ENCODE measurements around the gene KRT79.

The KRT79 gene

DNA sequence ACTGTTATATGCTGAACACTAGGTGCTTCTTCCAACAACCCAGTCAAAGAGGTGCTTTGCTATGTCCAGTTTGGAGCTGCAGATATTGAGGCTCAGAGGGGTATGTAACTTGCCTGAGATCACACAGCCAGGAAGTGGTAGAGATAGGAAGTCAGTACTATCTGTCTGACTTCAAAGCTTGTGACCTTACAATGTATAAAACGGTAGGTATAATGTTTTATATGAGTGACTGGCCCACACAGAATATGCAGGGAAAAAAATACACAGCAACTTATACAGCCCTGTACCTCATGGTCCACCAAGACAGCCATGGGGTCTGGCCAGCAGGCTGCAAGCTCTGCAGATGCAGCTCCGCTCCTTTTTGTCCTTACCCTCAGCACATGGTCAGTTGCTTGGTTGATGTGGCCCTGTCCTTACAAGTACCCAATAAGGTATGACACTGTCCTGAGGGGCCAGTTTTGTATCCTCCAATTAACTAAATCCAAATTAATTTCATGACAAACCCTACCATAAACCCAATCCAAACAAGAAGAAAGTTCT lies 16.3 kb downstream of the KRT79 start:
- no peak for DNase-seq

GRCh38 chr12:52817003-52817698 lies 17.0 kb downstream of the KRT79 start:
- DNase-seq: no peak

GRCh38 chr12:52815676-52816588 lies 18.2 kb downstream of the KRT79 start:
- no peak for DNase-seq

DNA sequence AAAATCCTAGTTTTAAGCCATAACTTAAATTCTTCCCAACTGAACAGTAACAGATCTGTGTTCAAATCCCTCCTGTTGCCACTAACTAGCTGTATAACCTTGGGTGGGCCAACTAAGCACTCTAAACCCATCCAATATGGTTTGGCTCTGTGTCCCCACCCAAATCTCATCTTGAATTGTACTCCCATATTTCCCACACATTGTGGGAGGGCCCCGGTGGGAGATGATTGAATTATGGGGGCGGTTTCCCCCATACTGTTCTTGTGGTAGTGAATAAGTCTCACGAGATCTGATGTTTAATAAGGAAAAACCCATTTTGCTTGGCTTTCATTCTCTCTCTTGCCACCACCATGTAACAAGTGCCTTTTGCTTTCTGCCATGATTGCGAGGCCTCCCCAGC lies 18.9 kb downstream of the KRT79 start:
- no peak for DNase-seq

- no peak for DNase-seq
These were observed 19.4 kb downstream of the KRT79 start for GRCh38 chr12:52814710-52815155.

DNA sequence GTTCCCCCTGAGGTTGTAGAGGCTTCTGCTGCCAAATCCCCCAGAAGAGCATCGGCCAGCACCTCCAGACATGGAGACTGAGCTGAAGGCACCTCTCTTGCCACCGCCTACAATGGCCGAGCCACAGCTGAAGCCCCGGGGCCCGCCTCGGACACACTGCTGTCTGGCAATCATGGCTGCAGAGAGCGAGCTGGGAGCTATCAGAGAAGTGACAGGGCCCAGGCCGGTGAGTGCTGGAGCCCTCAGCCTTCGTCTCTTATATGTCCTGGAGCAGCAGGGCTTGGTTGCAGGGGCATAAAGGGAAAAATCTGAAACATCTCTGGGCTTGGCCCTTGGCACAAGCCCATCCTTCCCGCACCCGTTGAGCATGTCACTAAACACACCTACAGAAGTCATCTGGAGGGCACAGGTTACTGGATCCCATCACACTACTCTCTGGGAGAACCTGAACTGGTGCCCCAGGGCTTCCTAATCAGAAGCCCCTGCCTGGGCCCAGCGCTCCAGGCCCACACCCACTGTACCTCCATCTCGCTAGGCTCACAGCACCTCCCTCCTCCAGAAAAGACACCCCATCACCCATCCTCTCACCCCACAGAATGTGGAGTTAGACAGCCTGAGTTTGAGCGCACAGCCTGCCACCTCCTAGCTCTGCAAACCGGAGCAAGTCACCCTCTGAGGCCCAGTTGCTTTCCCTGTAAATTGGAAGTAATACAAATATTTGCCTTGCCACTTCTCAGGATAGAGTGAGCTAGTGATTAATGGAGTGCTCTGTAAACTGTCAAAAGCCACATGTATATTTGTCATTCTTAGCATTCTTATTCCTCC lies 20.0 kb downstream of the KRT79 start, which contains the start of gene KRT4:
KRT4 (minus strand) TSS at position 232 of the 825 bp plus-strand sequence; CDS start at position 174, 58 bp downstream.
- peak; percentile 75 for DNase-seq

DNA sequence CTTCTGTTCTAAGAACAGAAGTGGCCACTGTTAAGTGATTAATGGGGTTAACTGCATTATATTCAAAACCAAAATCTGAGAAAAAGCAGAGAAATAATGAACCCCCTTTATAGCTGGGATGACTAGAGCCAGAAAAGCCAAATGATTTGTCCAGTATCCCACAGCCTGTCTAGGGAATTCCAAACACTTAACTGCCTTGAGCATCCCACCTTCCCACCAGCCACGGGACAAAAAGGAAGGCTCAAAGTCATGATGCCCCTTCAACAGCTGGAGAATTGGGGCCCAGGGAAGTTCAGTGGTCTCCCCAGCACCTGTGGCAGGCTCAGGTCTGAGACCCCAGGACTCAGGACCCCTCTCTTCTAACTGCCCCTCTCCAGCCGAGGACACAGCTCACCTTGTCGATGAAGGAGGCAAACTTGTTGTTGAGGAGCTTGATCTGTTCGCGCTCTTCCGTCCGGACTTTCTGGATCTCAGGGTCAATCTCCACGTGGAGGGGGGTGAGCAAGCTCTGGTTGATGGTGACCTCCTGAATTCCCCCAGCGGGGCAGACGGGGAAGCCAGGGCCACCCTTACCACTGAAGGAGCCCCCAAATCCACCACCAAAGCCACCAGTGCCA lies 20.8 kb downstream of the KRT79 start:
- no peak for DNase-seq

- DNase-seq: no peak
These were observed 21.4 kb downstream of the KRT79 start for GRCh38 chr12:52812749-52813148.

DNA sequence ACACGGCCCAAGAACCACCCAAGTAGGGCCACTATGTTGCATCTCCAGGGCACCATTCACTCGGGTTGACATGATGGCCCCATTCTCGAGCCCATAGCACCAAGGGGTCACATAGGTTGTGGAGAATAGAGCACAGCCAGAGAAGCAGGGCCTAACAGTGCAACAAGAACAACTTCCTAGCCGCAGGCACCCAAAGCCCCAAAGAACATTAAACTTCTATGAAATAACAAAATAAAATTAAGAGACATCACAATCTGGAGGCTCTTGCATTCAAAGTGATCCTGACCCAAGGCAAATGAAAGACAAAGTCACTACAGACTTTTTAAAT lies 22.1 kb downstream of the KRT79 start:
- no peak for DNase-seq

DNA sequence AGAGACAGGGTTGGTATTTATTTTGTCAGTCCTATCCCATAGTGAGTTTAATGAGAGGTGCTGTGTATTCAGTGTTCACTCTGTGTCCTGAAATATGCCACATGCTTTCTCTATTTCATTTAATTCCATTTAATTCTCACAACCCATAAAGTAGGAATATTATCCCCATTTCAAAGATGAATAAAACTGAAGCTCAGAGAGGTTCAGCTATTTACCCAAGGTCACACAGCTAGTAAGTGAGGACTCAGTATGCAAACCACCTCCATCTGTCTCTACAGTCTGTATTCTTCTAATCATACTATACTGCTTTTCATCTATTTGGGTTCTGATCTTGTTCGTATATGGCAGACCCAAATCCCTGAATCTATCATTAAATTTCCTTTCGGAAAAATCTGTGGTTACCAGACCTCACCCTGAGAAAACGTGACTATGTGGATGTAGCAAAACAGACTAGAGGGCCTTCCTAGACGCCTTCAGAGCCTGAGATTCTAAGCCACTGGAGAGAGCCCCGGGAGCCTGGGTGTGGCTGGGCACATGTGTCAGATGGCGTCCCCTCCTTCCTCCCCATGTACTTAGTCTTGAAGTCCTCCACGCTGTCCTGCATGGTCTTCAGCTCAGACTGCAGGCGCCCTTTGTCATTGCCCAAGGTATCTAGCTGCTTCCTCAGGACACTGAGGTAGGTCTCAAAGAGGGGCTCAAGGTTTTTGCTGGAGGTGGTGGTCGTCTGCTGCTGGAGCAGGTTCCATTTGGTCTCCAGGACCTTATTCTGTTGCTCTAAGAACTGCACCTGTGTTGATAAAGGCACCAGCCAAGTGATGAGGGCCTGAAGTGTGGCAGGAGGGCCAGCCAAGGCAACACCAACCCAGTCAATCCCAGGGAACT lies 22.7 kb downstream of the KRT79 start:
- DNase-seq: no peak

GRCh38 chr12:52810554-52810953 lies 23.6 kb downstream of the KRT79 start:
- no peak for DNase-seq

DNA sequence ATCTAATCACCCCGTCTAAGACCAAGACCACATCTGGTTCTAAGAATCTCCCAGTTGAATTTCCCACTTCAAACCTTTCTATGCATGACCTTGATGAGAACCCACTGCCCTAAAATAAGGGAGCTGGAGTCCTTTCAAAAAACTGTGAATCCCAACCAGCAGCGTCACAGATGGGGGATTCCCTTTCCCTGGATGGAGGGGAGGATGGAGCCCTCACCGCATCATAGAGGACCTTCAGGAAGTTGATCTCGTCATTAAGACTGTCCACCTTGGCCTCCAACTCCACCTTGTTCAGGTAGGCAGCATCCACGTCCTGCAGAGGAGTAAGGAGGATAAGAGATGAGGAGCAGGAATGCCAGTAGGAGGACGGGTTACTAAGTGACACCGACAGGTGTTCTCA lies 24.9 kb downstream of the KRT79 start:
- DNase-seq: no peak

- no peak for DNase-seq
These were observed 25.4 kb downstream of the KRT79 start for GRCh38 chr12:52808573-52809160.

- DNase-seq: no peak
These were observed 26.3 kb downstream of the KRT79 start for GRCh38 chr12:52807544-52808470.

GRCh38 chr12:52806821-52807543 lies 27.1 kb downstream of the KRT79 start:
- DNase-seq: no peak

GRCh38 chr12:52806169-52806811 lies 27.8 kb downstream of the KRT79 start:
- no peak for DNase-seq

DNA sequence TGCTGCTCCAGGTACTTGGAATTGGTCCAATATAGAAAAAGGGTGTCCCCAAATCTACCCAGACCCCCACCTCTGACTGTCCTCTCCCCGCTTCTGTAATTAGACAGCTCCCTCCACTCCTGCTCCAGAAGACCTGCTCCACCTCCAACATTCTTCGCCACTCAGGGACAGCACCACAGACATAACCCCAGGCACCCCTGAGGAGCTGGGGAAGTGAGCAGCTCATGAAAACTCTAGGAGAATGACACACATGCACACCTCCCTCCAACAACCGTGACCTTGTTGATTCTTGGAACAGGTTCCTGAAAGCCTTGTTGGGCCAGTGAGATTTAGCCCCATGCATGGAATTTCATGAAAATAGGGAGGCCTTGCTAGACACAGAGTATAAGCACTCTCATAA lies 28.4 kb downstream of the KRT79 start:
- no peak for DNase-seq

DNA sequence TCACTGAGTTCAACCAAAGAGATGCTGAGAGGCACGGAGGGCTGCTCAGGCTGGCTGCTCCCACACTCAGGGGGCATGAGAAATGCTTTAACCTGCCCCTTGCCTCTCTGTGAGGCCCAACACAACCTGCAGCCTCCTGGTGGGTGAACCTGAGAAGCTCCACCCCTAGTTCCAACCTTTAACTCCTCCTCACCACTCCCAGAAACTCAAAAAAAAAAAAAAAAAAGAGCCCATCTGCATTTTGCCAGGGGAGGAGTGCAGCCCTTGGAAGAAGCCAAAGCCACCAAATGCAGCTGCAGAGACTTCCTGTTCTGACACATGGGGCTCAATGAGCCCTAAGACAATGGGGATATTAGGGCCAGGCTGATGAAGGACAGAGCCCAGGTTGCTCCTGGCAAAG lies 29.1 kb downstream of the KRT79 start:
- no peak for DNase-seq

- DNase-seq: no peak
These were observed 31.7 kb downstream of the KRT79 start for GRCh38 chr12:52802442-52802841.
